Gastrocnemius medialis (tissue), 4 donors: ENCODE measurements around the gene CENPE. TPM values are rescaled to one million over a fixed set of nuclear protein-coding genes. Genes with fewer than 3 reads are reported as not detected.
"Not testable (repeated sequence)": the region's sequence is repeated elsewhere in the genome, so short reads cannot be mapped to it uniquely, and the experiment has no call there.

Source experiments
- ATAC-seq, 2 donors: fragments of 150-250 bp; one replicate each; pipeline ENCODE4 v1.9.1; 2016
- DNase-seq, 2 donors: peaks; one replicate each; pipeline ENCODE4 v3.0.0-alpha.2; 2019
- H3K27ac ChIP-seq, 4 donors: fragments of 200-600 bp; sonication (generic); 1 replicate in 1 of 4; 2 replicates in 3 of 4; pipeline ENCODE4 v1.5.1; 2016 to 2018; ENCODE audit warnings: mild to moderate bottlenecking in 2 of 4, moderate library complexity in 1 of 4
- H3K27me3 ChIP-seq, 3 donors: fragments of 200-600 bp; sonication (generic) in 2 of 3; 1 replicate in 1 of 3; 2 replicates in 2 of 3; pipeline versions ENCODE4 v1.5.1 to v1.6.0; 2016 to 2019; ENCODE audit warnings: mild to moderate bottlenecking in 1 of 3, moderate library complexity in 1 of 3
- H3K36me3 ChIP-seq, 2 donors: fragments of 200-600 bp; sonication (generic) in 1 of 2; one replicate each; pipeline ENCODE4 v1.5.1; 2017 to 2018
- H3K4me1 ChIP-seq, 2 donors: fragments of 200-600 bp; sonication (generic) in 1 of 2; one replicate each; pipeline ENCODE4 v1.5.1; 2016 to 2017; ENCODE audit warnings: mild to moderate bottlenecking in 2 of 2
- H3K4me3 ChIP-seq, 4 donors: fragments of 200-600 bp; sonication (generic) in 3 of 4; 1 replicate in 1 of 4; 2 replicates in 3 of 4; pipeline ENCODE4 v1.5.1; 2016 to 2019; ENCODE audit warnings: mild to moderate bottlenecking in 2 of 4
- H3K9me3 ChIP-seq, 3 donors: fragments of 200-600 bp; sonication (generic) in 2 of 3; 1 replicate in 1 of 3; 2 replicates in 2 of 3; pipeline ENCODE4 v1.5.1; 2016 to 2019
- POLR2A ChIP-seq, 2 donors: fragments of 450-650 bp; IDR thresholded peaks; one replicate each; pipeline ENCODE4 v1.6.1; 2017; ENCODE audit warnings: antibody characterized with exemption in 2 of 2, mild to moderate bottlenecking in 2 of 2, moderate library complexity in 2 of 2
- in situ Hi-C, 4 donors: fragments of 200-750 bp; cut with MboI; loops; one replicate each; pipeline versions ENCODE4 v1.15.0 to v1.8.0; 2017; ENCODE audit warnings: low sequenced_read_pairs in 4 of 4
- intact Hi-C: fragments of 100-400 bp; cut with DNase I; formaldehyde crosslinking; loops from one replicate; pipeline ENCODE4 v1.15.1; 2023; ENCODE audit warnings: low total_unique reads
- total RNA-seq, 4 donors: library from RNA; depleted of rRNA; stranded (reverse); fragments of >200 nt; gene quantifications; one replicate each; pipeline versions ENCODE4 v1.1.0 to v1.2.3, GENCODE V29; 2016
- TF ChIP-seq, protein P1 (sequence below), 5 experiments: fragments of 450-650 bp in 3 of 5; fragments of 200-600 bp in 2 of 5; sonication (generic) in 2 of 5; IDR thresholded peaks in 4 of 5; conservative IDR thresholded peaks in 1 of 5; 1 replicate in 4 of 5; 2 replicates in 1 of 5; pipeline ENCODE4 v1.5.1; 2016 to 2019; ENCODE audit warnings: antibody characterized with exemption in 5 of 5, mild to moderate bottlenecking in 3 of 5, moderate library complexity in 3 of 5

The CENPE gene
- total RNA-seq, 4 donors from 2014 or later, result 0.15 to 0.63 (median 0.18) TPM

DNA sequence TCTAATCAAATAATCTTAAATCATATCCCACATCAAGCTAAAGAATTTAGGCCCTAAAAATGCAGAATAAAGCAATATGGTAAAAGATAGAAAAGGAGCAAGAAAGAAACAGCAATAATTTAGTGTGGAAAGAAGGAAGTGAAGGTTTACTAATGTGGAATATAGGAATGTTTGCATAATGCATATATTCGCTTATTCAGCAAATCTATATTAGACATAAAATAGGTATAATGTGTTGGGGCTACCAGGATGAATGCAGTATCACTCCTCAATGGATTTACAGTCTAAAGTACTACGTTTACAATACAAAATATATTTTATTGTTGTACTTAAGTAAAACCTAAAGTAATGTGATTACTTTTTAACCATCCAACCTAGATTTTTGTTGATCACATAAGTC, 4.7 kb downstream of the CENPE start:
- intact Hi-C loops, result loop anchor here (10.0 kb wide), 1 partner anchor 759 kb away; no protein-coding TSS in a partner anchor
- Histone ChIP-seq H3K4me3 (no peak overlapping the region), H3K9me3 (no peaks in the 10 kb centered on the region), H3K27ac (no peak overlapping the region), H3K4me1 (peaks cover 3 to 4% of the 10 kb centered on the region in 2 donors), H3K36me3 (no peaks in the 10 kb centered on the region), H3K27me3 (no peaks in the 10 kb centered on the region)
- DNase-seq, result no peak
- no peak for TF ChIP-seq POLR2A (IDR thresholded peaks at IDR 0.05)
- TF ChIP-seq, protein P1, sequence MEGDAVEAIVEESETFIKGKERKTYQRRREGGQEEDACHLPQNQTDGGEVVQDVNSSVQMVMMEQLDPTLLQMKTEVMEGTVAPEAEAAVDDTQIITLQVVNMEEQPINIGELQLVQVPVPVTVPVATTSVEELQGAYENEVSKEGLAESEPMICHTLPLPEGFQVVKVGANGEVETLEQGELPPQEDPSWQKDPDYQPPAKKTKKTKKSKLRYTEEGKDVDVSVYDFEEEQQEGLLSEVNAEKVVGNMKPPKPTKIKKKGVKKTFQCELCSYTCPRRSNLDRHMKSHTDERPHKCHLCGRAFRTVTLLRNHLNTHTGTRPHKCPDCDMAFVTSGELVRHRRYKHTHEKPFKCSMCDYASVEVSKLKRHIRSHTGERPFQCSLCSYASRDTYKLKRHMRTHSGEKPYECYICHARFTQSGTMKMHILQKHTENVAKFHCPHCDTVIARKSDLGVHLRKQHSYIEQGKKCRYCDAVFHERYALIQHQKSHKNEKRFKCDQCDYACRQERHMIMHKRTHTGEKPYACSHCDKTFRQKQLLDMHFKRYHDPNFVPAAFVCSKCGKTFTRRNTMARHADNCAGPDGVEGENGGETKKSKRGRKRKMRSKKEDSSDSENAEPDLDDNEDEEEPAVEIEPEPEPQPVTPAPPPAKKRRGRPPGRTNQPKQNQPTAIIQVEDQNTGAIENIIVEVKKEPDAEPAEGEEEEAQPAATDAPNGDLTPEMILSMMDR (IDR thresholded peaks at IDR 0.05 in 4 of 5, conservative IDR thresholded peaks at IDR 0.05 in 1 of 5), result no peak
- ATAC-seq, result no peak
- in situ Hi-C loops, result no loop called here

DNA sequence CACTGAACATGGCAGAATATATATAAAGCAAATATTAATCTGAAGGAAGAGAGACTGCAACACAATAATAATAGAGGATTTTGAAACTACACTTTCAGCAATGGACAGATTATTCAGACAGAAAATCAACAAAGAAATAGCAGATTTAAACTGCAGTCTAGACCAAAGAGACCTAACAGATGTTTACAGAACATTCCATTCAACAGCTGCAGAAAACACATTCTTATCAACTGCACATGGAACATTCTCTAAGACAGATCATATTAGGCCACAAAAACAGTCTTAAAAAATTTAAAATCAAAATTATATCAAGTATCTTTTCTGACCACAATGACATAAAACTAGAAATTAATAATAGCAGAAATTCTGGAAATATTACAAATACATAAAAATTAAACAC, 27.1 kb downstream of the CENPE start:
- in situ Hi-C loops, result no loop called here
- no peak for DNase-seq
- H3K4me1 ChIP-seq, result no peaks in the 10 kb centered on the region
- no peak overlapping the region for H3K4me3 ChIP-seq
- H3K9me3 ChIP-seq, result no peaks in the 10 kb centered on the region
- no peak for TF ChIP-seq POLR2A (IDR thresholded peaks at IDR 0.05)
- intact Hi-C loops, result no loop called here
- no peak overlapping the region for H3K27ac ChIP-seq
- H3K27me3 ChIP-seq, result no peaks in the 10 kb centered on the region
- ATAC-seq, result no peak
- no peaks in the 10 kb centered on the region for H3K36me3 ChIP-seq

DNA sequence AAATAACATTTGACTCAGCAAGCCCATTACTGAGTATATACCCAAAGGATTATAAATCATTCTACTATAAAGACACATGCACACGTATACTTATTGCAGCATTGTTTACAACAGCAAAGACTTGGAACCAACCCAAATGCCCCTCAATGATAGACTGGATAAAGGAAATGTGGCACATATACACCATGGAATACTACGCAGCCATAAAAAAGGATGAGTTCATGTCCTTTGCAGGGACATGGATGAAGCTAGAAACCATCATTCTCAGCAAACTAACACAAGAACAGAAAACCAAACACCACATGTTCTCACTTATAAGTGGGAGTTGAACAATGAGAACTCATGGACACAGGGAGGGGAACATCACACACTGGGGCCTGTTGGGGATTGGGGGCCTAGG, 28.4 kb downstream of the CENPE start:
- H3K9me3 ChIP-seq, H3K4me3 ChIP-seq, H3K27ac ChIP-seq, H3K4me1 ChIP-seq, intact Hi-C loops, DNase-seq, H3K36me3 ChIP-seq, ATAC-seq, H3K27me3 ChIP-seq, in situ Hi-C loops: not testable (repeated sequence)

DNA sequence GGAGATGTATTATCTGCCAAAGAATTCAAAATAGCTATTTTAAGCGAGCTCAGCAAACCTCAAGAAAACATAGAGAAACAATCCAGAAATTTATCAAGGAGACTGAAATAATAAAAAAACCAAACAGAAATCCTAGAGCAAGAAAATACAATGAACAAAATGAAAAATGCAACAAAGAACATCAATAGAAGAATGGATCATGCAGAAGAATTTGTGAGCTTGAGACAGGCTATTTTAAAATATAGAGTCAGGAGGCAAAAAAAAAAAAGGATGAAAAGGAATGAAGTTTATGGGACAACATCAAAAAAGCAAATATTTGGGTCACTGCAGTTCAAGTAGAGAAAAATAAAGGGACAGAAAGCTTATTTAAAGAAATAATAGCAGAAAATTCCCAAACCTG, 29.1 kb downstream of the CENPE start:
- H3K9me3 ChIP-seq, result no peaks in the 10 kb centered on the region
- TF ChIP-seq, protein P1 (IDR thresholded peaks at IDR 0.05 in 4 of 5, conservative IDR thresholded peaks at IDR 0.05 in 1 of 5), result no peak
- TF ChIP-seq POLR2A (IDR thresholded peaks at IDR 0.05), result no peak
- no peak overlapping the region for H3K4me3 ChIP-seq
- H3K27ac ChIP-seq, result no peak overlapping the region
- in situ Hi-C loops (no loop called here), intact Hi-C loops (no loop called here)
- no peaks in the 10 kb centered on the region for H3K4me1 ChIP-seq
- H3K36me3 ChIP-seq, result no peaks in the 10 kb centered on the region
- H3K27me3 ChIP-seq, result no peaks in the 10 kb centered on the region
- DNase-seq (no peak), ATAC-seq (no peak)

DNA sequence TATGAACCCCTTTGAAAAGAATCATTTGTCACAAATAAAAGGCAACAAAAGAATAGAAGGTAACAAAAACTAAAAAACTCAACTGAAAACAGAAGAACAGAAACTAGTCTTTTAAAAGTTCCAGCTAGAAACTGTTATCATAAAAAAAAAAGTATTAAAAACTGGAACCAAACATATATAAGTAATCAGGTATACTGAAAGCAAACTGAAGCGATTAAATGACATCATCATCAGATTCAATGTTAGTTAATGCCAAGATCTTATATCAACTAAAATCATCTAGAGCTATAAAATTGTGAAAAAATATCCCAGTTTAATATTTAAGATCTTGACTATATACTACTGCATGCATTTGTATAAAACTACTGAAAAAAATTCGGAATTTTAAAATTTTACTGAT, 36.0 kb downstream of the CENPE start:
- Histone ChIP-seq H3K27me3 (no peaks in the 10 kb centered on the region), H3K27ac (no peak overlapping the region), H3K4me1 (no peaks in the 10 kb centered on the region), H3K9me3 (no peaks in the 10 kb centered on the region), H3K4me3 (no peak overlapping the region), H3K36me3 (no peaks in the 10 kb centered on the region)
- intact Hi-C loops (no loop called here), in situ Hi-C loops (no loop called here)
- no peak for ATAC-seq
- DNase-seq, result no peak
- TF ChIP-seq, protein P1 (IDR thresholded peaks at IDR 0.05 in 4 of 5, conservative IDR thresholded peaks at IDR 0.05 in 1 of 5), result no peak
- TF ChIP-seq POLR2A (IDR thresholded peaks at IDR 0.05), result no peak

DNA sequence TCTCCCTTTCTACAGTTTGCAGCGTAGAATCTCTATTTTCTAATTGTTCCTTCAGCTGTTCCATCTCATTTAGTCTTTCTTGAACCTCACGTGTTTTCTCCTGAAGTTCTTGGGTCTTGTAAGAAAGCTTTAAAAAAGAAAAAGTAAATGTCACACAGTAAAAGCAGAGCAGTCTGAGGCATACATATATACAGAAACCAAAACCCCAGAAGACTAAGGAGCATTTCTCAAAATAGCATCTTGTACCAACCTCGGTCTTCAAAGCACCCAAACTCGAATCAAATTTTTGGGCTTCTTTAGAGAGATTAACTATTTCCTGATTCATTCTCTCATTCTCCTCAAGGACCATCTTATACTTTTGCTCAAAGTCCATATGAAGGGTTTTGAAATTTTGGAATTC, 39.4 kb downstream of the CENPE start:
- no peaks in the 10 kb centered on the region for H3K4me1 ChIP-seq
- intact Hi-C loops (no loop called here), in situ Hi-C loops (no loop called here)
- no peaks in the 10 kb centered on the region for H3K27me3 ChIP-seq
- no peak for TF ChIP-seq POLR2A (IDR thresholded peaks at IDR 0.05)
- TF ChIP-seq, protein P1 (IDR thresholded peaks at IDR 0.05 in 4 of 5, conservative IDR thresholded peaks at IDR 0.05 in 1 of 5), result no peak
- no peaks in the 10 kb centered on the region for H3K9me3 ChIP-seq
- no peak for DNase-seq
- no peak for ATAC-seq
- no peaks in the 10 kb centered on the region for H3K36me3 ChIP-seq
- no peak overlapping the region for H3K4me3 ChIP-seq
- no peak overlapping the region for H3K27ac ChIP-seq
